ENCODE results near the gene SMCO2.

SMCO2 gene

DNA sequence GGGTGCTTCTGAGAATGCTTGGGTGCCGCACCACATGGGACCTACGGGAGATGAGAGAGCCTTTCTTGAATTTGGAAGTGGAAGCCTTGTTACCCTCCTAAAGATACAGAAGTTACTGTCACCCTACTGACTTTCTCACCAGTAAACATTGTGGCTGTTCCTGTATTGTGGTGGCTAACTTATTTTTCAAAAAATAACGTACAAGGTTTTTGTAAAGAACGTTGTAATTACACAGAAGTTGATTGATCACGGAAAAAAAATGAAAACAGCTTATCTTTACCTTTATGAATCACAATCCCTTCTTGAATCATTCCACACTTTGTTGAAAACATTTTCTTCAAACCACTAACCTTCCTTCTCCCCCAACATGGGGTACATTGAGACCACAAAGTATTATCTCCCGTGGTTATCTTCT lies 55.5 kb downstream of the SMCO2 start:
- DNase-seq = no peak

DNA sequence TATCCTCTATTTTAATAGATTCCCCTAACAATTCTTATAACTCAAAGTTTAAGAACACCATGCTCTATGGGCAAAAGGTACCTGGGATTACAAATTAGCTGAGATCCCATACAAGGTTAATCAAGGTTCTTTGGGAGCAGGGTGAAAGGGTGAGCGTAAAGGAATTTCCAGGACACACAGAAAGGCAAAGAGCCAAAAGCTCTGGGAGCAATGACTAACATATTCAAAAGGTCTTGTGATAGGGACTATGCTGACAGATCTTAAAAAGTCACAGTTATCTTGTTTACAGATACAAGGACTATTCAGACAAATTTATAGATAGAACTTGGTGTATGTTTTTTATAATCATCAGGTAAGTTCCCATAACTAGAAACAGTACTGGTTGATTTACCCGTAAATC lies 58.0 kb downstream of the SMCO2 start:
- no peak for DNase-seq

DNA sequence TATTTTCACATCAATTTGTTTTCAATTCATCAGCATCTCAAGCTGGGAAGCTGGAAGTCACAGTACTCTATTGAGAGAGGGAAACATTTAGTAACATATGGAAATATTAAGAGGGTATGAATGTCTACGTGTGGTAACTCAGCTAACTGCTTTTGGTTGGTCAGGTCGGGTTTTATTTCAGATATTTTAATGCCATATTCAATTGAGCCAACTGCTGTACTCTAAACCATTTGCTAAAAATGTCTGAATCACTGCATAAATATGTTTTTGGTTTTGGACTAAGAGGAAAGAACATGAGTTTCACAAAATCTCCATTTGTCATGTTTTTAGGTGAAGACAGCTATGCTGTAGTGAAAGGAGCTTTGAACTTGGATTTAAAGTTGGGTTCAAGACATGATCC lies 58.6 kb downstream of the SMCO2 start:
- DNase-seq = no peak

DNA sequence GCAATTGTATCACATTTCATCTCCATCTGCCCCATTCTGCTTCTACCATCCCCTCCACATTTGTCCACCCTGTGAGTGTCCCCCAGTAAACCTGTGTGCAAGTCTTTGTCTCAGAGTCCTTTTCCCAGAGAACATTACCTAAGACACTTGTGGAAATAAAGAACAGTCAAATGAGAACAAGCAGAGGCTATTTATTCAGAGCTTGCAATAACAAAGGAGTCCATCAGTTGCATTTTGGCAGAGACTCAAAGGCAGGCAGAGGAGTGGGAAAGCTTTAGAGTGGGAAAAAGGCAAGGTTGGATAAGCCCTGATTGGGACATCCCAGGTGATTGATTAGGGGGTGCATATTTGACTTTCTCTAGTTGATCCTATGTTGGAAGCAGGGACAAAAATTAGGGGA lies 59.2 kb downstream of the SMCO2 start:
- DNase-seq = no peak

DNA sequence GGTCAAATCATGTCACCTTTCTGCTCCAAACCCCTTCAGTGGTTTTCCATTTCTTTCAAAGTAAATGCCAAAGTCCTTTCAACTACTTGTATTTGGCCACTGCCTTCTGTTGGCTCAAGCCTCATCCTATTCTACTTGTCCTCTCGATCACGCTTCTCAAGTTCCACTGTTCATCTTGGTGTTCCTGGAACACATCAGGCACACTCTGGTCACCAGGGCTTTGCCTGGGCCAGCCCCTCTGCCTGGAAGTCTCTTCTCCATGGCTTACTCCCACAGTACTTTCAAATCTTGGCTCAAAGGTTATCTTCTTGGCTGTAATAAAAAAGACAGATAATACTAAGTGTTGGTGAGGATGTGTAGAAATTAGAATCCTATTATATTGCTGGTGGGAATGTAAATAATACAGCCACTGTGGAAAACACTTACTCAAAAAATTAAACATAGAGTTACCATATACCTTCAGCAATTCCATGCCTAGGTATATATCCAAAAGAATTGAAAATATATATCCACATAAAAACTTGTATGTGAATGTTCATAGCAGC lies 60.2 kb downstream of the SMCO2 start:
- DNase-seq = no peak

DNA sequence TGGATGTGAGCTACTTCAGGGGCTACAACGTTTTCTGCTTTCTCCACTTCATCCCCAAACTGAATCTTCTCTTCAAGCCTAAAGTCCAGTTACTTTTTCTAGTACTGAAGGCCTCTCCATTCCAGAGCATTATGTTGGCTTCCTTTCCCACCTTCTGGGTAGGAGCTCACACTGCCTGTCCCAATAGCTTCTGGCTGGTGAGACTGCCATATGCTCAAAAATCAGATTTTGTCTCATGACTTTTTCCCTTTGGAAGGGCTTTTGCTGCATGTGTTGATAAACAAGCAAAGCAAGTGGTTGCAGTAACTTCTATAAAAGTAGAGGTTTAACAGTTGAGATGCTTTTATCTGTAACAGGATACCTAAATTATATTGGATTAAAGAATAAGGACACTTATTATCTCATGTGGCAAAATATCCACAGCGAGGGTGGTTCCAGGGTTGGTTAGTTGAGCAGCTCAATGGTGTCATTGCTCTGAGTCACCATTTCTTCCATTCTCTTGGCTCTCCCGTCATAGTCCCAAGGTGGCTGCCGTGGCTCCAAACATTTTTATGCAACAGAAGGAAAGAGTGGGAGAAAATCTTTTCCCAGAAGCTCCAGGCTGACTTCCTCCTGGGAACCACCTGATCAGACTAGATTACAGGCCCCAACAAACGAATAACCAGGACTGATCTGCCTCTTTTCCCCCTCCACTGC lies 62.3 kb downstream of the SMCO2 start:
- DNase-seq = no peak

DNA sequence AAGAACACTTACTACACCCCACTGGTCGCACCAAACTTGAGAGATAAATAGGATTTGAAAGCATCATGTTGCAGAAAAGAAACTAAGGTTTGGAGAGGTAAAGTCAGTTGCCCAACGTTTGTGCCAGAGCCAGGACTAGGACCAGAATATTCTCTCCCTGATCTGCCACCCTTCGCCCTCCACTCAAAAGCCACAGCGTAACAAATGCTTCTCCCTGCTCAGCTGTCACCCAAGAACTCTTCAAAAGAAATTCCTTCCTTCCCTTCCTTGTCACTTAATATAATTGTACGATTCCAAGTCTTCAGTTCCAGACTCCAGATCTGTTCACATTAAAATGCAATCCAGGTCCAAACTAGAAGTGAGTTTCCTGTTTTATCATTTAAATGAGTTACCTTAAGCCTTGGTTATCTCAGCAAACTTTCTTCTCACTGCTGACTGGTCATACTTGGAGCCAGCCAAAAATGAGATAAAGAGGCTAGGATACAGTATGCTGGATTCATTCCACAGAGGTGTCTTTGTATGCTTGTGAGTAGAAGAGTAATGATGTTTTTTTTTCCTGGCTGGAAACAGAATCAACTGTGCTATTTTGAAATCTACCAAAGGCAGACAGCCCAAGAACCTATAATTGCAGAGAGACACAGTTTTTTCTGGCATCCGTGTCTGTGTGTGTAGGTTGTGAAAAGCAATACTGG lies 64.6 kb downstream of the SMCO2 start:
- no peak for DNase-seq

DNA sequence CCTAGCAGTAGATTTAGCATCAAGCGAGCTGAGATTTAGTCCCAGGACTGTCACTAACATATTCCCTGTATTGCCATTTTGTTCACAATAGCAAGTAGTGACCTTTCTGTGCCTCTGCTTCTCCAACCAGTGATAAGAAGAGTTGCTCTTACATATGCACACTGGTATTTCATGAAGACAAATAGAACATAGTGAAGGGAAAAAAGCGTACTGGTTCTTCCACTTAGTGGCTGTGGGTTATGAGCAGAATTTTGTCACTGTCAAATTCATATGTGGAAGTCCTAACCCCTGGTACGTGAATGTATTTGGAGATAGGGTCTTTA lies 65.1 kb downstream of the SMCO2 start:
- DNase-seq = no peak

DNA sequence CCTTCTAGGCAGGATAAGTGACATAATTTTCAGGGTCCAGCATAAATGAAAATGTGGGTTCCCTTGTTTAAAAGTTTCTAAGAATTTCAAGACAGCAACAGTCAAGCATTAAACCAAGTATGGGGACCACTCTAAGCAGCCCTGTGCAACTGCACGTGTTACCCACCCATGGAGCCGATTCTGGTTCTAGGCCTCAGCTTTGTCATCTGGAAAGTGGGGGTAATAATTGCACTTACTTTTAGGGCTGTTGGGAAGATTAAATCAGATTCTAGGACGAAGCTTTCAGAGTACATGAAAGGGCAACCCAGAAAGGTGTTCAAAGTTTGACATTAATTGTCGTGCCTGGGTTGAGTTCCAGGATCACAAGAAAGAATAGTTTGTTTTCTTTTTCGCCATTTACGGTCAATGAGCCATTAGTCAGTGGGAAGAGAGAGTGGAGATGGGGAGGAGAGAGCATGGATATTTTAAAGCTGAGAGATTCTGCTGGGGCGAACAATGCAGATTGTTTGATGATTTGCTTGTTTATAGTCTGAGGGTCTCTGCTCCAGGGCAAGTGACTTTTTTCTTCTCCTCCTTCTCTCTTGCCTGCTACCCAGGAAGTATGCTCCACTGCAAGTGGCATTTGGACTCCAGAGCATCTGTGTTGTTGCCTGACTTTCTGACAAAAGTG lies 66.8 kb downstream of the SMCO2 start:
- DNase-seq = no peak

DNA sequence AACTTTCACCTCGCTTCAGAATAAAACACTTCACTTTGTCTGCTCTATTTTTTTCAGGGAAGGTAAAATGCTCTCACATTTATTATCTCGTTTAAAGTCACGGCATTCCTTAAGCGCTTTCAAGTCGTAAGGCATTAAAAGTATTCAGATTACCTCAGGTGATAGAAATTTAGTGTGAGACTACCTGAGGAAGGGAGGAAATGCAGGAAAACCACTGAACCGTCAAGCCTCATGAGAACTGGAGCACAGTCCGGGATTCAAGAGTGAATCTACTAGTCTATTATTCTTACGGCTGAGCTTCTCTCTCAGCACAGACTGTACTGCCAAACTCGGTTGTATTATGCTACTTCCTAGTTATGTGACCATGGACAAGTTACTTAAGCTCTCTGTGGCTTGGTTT lies 69.1 kb downstream of the SMCO2 start:
- no peak for DNase-seq

DNA sequence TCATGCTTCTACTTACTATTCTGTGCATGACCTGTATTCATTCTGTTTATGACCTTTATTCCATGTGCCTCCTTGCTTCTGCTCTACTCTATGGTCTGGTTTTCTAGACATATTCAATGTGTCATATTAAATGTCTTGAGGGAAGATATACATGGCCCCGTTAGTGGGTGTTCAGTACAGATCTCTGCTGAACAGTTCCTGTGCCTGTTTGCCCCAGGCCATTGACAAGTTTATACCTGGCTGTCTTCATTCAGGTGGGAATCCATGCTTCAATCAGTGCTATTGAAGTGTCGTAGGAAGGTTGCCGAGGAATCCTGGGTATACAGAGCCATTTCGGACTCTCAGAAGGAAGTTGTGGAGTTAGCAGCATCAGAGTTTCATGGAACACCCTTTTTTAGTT lies 70.1 kb downstream of the SMCO2 start:
- no peak for DNase-seq

DNA sequence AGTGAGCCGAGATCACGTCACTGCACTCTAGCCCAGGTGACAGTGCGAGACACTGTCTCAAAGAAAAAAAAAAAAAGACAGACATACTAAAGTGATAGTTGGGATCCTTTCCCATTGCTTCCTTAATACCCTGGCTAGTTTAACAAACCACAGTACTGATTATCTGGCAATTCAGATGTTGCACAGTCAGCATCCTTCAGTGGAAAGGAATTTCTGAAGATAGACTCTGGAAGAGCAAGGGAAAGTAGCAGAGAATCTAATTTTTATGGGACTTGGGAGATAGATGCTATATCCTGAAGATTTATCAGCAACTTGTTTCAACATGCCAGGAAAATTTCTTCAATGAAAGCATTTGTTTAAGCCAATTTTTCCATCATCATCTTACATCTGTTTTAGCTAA lies 71.0 kb downstream of the SMCO2 start:
- no peak for DNase-seq

DNA sequence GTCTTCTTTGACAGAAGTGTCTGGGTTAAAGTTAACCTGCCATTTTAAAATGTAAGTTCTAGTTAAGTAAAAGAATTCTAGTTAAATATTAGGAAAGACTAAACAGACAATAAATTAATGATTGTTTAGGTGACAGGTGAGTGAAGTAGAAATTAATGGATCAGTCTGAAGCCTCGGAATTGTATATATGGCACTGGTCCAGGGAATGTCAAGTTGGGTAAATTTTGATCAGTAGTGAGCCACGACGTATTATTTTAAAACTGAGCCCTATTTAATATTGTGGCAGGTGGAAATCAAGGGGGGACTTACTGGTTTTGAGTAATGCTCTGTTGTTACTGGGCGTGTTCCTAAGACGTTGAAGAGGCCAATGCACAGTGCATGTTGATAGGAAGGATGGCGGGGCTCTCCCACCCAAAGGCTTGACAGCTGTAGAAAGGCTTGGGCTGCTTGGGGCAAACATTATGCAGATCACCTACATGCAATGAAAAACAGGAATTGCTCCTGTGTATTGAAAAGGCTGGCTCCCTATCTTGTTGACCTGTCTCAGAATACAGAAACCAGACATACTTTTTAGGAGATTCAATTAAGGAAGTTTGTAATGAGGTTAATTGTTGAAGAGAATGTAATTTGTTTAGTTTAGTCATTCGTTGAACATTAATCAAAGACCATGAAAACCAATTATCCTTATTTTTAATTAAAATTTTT lies 71.6 kb downstream of the SMCO2 start:
- DNase-seq = peak; percentile 39

DNA sequence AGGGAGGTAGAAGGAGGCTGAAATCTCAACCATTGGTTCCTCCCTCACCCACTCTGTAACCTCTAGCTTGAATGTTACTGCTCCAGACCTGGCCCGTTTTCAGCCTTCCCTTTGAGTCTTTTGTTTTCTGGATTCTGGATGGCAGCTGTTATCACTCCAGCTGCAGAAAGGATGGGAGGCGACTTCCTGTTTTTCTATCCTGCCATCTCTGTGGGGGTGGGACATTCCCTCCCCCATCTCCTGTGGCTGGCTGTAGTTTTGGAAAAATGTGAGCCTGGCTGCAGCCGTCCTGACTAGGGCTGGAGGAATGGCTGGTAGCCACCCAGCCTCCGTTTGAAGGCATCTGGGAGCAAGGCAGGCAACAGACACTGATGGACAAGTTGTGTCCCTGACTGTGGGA lies 74.5 kb downstream of the SMCO2 start:
- no peak for DNase-seq

DNA sequence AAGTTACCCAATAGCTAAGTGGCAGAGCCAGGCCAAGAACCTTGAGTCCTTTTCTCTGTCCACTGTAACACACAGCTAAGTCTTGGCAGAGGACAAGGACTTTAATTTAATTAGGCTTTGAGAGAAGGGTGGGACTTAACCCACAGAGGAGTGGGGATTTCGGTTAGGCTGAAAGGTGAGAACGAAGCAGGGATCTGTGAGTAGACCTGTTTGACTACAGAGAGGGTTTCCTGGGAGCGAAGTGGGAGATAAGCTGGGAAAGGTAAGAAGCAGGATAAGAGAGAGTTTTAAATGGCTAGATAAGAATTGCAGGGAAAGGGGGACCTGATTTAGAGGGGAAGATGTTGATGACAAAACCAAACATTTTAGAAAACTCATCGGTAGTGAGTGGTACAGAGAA lies 75.4 kb downstream of the SMCO2 start:
- DNase-seq = no peak

DNA sequence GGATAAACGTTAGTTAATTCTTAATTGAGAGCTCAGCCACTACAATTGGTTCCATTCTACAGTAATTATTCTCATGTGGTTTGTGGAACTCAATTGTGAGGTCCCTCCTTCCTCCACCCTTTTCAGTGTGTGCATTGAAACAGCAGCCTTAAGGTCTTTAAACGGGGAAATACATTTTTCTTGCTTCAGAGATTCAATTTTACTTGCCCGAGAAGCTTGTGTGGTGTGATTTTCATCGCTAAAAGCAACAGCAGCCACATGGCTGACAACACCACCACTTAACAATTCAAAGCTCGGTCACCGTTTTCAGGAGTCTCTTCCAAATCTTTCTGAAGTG lies 76.7 kb downstream of the SMCO2 start:
- peak; percentile 17 for DNase-seq

DNA sequence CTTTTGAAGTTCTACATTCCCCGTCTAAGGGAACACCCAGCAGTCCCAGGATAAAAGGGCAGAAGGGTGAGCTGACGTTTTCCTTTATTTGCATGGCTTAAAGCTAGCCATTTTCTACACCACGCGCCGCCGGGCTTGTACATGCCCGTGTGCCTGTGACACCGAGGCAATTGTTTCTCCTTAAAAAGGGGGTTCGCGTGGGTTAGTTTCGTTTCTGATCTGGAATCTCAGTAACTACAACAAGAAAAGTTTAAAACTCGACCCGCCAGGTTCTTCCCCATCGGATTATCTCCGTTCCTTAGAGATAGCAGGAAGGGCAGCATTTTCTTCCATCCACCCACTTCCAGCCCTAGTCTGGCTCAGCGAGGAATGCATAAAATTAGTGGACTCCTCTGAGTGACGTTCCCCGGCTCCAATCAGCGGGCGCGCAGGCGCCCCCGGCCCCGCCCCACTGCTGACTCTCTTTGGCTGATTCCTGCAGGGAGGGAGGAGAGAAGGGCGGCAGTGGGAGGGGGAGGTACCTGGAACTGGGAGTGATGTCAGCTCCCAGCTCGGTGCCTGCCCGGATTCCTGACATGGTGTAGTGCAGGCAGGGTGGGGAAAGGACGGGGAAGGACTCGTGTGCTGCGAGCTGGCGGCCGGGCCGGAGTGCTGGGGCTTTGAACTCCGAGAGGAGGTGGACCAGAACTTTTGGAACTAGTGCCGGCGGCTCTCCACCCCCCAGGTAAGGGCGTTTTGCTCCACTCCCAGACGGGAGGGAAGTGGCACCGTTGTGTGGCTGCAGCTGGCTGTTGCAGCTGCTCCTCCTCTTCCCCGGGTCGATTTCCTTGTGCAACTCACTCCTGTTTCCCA lies 77.3 kb downstream of the SMCO2 start, which contains the start of gene PPFIBP1:
Gene PPFIBP1 (plus strand): TSS at position 565 of the 852 bp plus-strand sequence. CDS start 109,191 bp downstream, outside the sequence.
- DNase-seq = peak; percentile 92

DNA sequence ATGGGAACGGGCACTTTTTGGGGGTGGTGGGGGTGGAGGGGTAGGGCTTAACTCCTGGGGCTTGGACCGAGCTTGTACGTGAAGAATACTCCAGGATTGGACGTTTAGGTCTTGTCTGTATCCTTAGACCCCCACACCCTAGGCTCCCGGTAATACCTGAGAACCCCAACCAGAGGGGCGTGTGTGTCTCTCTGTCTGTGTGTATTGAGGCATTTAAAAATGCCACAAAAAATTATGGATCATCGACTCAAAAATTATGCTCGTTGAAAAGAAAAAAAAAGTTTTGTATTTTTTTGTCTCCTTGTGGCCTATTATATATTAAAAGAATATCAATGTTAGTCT lies 77.9 kb downstream of the SMCO2 start:
- DNase-seq = no peak

DNA sequence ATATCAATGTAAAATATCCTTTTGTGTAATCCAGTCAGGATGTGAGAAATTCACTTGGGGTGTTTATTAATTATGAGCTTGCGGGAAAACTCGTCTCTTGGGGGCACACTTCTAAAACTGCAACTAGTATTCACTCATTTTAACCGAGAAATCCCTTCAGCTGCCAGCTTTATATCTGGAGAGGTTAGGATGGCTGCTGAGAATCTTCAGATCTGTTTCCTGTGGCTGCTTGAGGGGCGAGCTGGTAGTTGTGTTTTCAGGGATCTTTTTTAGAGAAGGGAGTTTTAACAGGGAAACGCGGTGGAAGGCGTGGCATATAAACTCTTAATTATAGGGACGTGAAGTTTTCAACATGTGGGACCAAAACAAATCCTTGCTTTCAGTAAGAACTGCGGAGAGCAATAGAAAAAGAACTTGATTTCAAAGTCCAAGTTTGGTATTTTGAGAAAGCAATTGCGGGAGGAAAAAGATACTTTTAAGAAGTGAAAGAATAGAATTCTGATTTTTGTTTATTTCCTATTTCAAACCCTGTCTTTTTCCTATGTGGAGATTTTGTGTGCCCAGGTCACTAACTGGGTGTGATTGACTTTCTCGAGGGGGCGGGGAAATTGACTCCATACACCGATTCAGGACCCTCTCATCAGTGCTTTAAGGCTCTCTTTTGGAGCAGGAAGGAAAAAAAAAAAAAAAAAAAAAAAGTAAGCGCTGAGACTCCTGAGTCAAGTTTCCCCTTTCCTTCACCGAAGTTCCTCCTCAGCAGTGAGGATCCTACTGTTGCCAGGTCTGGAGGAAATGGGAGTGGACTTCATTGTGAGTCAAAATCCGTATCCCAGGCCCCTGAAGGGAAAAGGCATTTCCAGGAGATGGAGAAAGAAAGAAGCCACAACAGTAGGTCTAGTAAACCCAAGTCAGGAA lies 78.6 kb downstream of the SMCO2 start:
- DNase-seq = no peak

DNA sequence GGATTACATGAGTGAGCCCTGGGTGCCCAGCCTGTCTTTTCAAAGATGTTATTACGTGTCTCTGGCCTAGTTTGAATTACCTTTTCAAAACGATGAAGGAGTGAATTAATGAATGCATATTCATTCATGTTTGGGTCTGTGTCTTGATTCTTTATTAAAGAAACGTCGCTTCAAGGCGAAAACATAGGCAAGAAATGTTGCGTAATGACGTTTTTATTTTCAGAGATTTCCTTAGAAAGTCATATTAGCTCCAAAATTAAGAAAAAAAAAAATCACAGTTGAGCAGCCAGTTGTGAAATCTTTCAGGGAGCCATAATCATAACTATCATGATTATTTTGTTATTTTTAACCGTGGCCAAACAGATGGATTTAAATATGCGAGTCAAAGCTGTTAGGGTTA lies 81.0 kb downstream of the SMCO2 start:
- DNase-seq = no peak

DNA sequence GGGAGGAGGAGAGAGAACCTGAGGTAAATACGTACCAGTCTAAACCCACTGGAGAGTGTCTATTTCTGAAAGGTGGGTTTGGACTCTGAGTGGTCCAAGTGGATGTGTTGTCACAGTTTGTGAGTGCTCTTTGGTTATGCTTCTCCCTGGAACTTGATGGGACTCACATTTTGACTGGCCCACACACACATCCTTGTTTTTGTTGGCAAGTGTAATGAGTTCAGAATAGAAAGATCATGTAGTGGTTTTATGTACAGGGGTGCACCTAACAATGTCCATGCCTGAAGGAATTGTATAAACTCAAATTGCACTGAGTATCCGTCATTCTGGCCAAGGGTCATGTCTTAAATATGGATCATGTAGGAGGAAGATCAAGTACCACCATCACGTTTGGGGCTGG lies 82.3 kb downstream of the SMCO2 start:
- DNase-seq = no peak

Data from NCI-H1105 (cell line).